Measurements from ENCODE around the gene TRMT44.
"Not testable (repeated sequence)": the region's sequence is repeated elsewhere in the genome, so short reads cannot be mapped to it uniquely, and the experiment has no call there.

The TRMT44 gene

DNA sequence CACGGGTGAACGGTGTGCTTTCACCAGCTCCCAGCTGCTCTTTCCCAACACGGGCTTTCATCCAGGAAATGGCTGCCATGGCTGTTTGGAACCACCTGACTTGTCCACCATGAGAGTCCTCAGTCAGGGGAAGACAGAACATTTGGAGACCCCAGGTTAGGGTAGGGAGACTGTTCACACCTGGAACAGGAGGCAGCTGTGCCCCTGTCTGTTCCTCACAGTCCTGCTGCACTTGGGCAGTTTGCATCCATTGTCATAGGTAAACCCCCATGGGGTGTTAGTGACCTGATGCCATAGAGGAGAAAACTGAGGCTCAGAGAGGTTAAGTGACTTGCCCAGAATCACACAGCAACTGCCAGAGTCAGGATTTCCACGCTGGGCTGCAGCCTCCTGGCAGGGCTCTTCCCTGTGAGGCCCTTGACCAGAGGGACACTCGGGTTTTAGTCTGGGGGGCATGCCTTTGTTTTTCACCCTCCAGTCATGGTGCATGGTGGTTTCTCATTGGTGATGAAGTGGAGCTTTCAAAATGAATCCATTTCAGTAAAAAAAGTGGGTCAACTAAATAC, 54.5 kb downstream of the TRMT44 start:
- DNase-seq (ENCODE audit: low read depth): no peak

- DNase-seq (ENCODE audit: low read depth): no peak
These were observed 55.2 kb downstream of the TRMT44 start for GRCh38 chr4:8495803-8496202.

DNA sequence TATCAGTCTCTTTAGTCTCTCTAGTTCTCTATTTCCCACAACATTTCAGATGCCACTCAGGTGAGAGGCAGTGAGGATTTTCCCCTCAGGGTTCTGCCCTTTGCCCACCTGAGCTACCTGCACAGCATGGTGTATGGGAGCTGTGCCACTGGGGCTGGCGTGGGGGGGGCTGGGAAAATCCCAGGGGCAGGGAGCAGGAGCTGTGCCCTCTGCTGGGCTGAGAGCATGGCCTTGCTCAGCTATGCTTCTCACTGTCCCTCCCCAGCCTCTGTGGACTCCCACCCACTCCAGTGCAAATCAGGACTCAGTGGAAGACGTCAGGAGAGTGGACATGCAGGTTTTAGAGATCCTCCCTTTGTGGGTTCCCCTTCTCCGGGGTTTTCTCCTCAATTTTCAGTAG, 57.2 kb downstream of the TRMT44 start:
- no peak for DNase-seq (ENCODE audit: low read depth)

DNA sequence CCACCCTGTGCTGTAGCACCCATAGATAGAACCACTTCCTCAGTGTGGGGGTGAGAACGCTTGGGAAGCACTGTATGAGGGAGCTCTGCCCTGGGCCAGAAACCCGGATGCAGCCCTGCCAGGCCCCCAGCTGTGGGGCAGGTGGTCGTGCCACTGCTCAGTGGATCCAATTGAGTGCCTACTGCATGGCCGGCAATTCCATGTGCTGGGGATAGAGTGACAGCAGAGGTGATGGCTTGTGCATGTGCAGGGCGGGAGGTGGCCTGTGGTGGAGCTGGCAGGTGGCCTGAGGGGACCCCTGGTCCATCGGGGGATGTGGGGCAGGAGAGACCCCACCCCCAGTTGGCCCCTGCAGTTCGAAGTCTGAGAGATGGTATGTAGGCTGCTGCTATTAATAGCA, 60.4 kb downstream of the TRMT44 start:
- no peak for DNase-seq (ENCODE audit: low read depth)

- DNase-seq (ENCODE audit: low read depth): no peak
These were observed 61.2 kb downstream of the TRMT44 start for GRCh38 chr4:8501781-8502180.

GRCh38 chr4:8502371-8502770, 61.8 kb downstream of the TRMT44 start:
- DNase-seq (ENCODE audit: low read depth): no peak

DNA sequence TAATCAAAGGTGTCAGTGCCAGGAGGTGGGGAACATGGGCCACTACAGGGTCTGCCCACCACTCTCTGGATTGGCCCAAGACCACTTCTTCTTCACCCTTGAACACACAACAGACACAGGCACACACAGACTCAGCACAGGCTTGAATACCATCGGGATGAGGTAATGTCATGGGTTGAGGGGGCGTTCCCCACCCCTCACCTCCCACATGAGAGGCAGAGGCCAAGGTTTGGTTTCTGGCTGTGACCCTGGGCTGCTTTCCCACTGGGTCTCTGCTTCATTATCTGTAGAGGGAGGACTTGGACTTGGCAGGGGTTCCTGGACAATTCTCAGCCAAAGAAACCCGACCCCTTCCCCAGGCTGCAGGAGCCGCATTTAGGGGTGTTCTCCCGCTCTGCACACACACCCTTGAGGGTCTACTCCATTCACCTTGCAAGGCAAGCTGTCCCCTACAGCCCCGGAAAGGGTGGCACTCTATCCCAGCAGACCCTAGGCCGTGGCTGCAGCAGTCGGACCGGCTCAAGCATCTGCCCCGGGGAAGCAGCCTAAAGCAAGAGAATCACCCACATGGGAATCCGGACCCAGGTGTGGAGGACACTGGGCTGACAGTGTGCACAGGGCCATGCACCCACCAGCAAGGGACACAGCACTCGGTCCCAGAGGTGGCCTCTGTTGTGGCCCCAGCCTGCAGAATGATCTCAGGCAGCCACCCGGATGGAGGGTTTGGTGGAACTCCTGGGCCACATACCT, 62.4 kb downstream of the TRMT44 start:
- no peak for DNase-seq (ENCODE audit: low read depth)

DNA sequence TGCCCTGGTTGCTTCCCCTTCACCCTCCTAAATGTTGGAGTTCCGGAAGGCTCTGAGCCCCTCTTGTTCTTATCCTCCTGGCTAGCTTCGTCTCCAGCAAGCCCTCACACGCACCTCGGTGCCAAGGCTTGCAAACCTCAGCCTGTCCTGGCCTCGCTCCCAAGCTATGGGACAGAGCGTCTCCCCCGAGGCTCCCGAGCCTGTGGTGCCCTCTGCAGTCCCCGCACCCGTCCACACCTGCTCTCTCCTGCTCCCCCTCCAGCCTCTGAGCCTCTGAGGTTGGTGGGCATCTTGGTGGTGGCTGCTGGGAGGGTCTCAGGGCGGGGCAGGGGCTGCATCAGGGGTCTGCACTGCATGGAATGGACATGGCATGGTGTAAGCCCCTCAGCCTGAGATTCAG, 63.2 kb downstream of the TRMT44 start:
- DNase-seq (ENCODE audit: low read depth): no peak

DNA sequence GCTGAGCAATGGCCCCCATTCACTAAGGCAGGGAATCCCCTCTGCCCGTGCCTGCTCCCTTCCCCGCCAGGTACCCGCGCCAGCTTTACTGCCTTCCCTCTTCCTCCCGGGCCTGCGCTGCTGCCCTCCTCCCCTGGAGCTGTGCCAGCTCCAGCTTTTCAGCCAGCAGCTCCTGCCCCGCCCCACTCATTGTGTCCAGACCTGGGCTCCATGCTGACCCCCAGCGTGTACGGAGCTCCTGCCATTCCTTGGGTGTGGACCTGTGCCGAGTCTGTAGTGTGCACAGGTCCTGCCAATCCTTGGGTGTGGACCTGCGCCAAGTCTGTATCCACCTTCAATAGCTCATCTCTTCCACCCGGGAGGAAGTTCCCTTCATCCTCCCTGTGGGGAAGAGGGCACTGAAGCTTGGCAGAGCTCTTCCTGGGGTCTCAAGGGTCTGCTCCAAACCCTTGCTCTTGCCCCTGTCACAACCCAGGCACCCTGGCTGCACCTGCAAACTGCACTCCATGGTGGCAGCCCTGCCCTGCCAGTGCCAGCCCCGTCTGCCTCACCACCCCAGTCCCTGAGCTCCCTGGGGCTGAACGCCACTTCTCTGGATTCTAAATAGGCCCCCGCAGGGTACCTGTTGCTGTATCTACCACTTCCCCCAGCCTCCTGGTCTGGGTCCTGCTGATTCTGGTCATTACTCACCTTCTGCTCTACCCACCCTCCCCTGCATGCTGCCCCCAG, 63.9 kb downstream of the TRMT44 start:
- DNase-seq (ENCODE audit: low read depth): no peak

DNA sequence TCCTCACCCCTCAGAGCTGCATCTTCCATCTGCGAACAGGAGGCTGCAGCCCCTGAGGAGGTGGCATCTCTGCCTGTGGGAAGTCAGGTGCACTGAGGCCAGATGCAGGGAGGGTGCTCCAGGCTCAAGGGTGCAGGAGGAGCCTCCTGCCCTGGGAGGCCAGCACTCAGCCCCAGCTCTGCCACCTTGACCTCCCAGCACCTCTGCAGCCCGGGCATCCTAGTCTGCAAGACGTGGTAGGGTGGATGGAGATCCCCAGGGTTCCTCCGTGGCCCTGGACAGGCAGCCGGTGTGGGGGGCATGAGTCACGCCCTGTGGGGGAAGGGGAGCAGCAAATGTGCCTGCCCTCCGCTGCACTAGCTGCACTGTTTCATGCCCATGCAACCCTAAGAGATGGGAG, 64.7 kb downstream of the TRMT44 start:
- no peak for DNase-seq (ENCODE audit: low read depth)

GRCh38 chr4:8506006-8506372, 65.4 kb downstream of the TRMT44 start:
- no peak for DNase-seq (ENCODE audit: low read depth)

DNA sequence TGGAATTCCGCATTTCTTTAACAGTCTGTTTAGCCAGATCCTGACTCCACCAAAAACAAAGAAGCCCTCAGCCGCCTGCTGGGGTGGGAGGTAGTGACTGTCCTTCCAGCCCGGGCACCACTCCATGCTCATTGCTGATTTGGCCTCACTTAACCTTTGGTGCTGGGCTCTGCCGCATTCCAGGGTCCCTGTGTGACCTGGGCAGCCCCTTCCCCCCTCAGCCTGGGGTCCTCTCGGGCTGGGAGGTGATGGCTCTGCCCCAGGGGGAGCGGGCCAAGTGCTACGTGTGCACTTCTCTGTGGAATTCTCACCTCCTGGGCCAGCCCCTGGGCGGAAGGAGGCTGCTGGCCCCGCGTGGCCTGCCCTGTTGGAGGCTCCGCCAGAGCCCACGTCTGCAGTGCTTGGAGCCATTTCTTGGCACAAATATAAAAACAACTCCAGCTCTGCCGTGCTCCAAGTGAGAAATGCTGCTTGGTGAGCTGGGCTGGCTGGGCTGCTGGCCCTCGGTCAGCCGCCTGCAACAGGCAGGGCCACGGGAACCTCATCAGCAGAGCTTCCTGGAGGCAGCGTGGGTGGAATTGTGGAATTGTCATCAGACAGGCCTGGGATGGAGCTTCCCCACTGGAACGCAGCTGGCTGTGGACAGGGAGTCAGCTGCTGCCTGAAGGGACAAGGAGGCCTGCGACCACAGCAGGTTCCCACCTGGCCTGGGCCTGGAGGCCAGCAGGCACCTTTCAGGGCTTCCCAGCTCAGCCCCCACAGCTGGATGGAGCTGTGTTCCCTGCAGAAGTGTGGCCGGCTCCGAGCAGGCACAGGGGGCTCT, 66.0 kb downstream of the TRMT44 start:
- DNase-seq (ENCODE audit: low read depth): no peak

DNA sequence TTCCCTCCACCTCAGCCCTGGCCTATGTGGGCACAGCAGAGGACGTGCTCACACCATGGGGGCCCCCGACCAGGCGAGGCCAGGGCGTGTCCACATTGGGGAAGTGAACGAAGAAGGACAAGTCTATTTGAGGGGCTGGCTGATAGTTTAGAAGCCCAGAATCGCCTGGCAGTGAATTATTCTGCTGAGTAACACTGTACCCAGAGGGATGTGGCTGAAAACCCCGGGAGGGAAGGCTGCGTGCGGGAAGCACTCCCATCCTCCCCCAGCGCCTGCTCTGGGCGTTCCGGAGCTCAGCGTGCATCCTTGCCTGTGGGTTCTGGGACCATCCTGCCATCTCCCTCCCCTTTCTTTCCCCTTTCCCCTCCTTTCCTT, 66.6 kb downstream of the TRMT44 start:
- no peak for DNase-seq (ENCODE audit: low read depth)

GRCh38 chr4:8507624-8508023, 67.0 kb downstream of the TRMT44 start:
- no peak for DNase-seq (ENCODE audit: low read depth)

DNA sequence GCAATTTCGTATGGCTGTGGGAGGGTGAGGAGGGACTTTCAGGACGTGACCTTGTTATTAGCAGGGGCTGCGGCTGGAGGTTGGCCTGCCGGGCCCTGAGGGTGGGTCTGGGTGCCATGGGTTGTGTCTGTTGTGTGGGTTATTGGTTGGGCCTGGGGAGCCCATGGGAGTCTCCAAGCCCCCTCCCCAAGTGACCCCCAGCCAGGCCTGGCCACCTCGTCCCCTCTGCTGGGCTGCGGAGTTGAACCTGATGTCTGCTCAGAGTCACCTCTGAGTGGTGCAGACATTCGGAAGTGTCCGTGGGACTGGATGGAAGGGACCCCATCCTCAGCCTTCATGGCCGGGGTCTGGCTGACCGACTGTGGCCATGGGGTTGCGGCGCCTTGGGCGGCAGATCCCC, 67.7 kb downstream of the TRMT44 start:
- no peak for DNase-seq (ENCODE audit: low read depth)

GRCh38 chr4:8508740-8509139, 68.2 kb downstream of the TRMT44 start:
- no peak for DNase-seq (ENCODE audit: low read depth)

DNA sequence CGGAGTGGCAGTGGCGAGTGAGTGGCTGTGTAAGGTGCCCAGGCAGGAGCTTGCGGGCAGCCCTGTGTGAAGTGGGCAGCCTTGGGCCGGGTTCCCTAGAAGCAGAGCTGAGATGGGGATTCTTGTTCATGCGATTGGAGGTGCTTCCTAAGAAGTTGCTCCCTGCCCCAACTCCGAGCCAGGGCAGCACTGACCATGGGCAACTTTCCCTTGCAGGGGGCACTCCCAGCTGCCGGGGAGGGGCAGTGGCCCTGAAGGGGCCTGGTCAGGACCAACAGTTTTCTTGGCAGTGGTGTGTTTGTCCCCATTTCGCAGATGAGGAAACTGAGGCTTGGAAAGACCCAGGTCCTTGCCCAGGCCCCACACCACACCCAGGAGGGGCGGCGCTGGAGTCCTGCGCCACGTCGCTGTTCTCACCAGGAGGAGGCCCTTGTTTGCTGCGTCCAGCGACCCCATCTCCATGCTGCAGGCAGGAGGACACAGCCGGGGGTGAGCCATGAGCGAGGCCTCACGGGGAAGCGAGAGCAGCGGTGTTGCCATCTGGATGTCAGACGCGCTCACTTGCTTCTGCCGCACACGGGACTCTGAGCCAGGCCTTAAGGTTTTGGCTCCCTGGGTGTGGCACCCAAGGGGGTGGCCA, 68.9 kb downstream of the TRMT44 start:
- DNase-seq (ENCODE audit: low read depth): no peak

- no peak for DNase-seq (ENCODE audit: low read depth)
These were observed 69.6 kb downstream of the TRMT44 start for GRCh38 chr4:8510191-8510590.

DNA sequence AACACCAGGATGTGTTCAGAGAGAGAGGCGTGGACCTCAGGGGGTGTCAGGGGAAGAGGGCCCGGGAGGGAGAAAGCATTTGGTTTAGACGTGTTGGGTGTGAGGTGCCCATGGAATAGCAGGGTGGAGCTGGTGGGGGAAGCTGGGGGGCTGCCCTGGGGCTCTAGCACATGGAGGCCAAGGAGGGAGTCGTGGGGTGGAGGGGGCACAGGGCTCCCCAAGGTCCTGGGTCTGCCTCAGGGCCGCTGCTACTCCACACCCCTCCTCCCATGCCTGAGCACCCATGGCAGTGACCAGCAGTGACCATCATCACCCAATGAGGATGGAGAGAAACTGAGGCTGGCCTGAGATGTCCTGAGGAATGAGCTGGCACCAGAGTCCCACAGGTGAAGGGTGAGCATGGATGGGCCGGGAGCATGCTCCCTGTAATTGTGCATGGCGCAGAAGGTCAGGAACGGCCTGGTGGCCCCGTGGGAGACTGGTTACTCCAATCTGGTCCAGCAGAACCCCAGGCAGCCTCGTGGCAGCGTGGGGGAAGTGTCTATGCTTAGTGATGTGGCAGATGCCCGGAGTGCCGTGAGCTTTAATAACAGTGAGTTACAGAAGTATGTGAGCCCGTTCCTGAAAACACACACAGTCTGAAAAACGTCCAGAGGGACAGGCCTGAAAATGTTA, 70.2 kb downstream of the TRMT44 start:
- no peak for DNase-seq (ENCODE audit: low read depth)

DNA sequence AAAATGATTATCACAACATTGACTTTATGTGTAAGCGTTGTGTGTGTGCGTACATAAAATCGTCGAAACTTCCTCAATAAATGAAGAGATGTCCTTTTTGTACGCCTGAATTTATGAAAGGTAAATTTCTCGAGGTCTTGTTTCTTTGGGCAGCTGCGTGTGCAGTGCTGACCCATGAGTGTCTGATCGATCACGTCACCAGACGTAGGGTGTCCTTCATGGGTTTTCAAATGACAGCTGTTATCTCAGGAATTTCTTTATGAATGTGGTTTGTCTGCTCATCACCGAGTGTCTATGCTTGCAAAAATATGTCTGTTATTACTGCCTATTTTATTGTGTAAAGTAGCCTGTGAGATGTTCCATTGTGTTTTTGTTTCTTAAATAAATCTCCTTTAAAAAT, 71.9 kb downstream of the TRMT44 start:
- no peak for DNase-seq (ENCODE audit: low read depth)

GRCh38 chr4:8513080-8513479, 72.5 kb downstream of the TRMT44 start:
- not testable (repeated sequence) for DNase-seq (ENCODE audit: low read depth)

DNA sequence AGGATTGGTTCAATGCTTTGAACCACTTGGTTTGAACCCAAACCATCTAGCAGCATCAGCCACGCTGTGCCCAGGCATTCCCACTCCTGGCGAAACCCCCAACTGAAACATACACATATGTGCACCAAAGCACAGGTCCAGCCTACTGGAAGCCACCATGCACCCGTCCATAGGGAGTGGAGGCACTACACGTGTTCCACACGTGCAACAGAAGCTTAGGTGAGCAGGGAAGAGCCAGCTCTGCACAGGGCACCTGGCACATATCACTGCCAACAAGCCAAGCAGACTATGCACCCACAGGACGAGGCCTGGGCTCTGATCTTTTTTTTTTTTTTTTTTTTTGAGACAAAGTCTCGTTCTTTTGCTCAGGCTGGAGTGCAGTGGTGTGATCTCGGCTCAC, 73.4 kb downstream of the TRMT44 start:
- no peak for DNase-seq (ENCODE audit: low read depth)
